GM21786 (cell line): ENCODE data around the gene CD37.
"Not testable (repeated sequence)": the region's sequence is repeated elsewhere in the genome, so short reads cannot be mapped to it uniquely, and the experiment has no call there.

Experiments used
- ATAC-seq: cut with Tn5 transposase; IDR thresholded peaks from one replicate; pipeline ENCODE4 v1.9.1; 2021; ENCODE audit not compliant: unreplicated experiment

The CD37 gene

DNA sequence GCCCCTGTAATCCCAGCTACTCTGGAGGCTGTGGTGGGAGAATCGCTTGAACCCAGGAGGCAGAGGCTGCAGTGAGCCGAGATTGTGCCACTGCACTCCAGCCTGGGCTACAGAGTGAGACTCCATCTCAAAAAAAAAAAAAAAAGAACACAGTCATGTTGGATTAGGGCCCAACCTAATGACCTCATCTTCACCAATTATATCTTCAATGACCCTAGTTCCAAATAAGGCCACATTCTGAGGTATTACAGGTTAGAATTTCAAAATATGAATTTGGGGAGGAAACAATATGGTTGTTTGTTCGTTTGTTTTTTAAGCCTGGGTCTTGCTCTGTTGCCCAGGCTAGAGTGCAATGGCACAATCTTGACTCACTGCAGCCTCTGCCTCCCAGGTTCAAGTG is 38.0 kb downstream of the CD37 start:
- not testable (repeated sequence) for ATAC-seq

DNA sequence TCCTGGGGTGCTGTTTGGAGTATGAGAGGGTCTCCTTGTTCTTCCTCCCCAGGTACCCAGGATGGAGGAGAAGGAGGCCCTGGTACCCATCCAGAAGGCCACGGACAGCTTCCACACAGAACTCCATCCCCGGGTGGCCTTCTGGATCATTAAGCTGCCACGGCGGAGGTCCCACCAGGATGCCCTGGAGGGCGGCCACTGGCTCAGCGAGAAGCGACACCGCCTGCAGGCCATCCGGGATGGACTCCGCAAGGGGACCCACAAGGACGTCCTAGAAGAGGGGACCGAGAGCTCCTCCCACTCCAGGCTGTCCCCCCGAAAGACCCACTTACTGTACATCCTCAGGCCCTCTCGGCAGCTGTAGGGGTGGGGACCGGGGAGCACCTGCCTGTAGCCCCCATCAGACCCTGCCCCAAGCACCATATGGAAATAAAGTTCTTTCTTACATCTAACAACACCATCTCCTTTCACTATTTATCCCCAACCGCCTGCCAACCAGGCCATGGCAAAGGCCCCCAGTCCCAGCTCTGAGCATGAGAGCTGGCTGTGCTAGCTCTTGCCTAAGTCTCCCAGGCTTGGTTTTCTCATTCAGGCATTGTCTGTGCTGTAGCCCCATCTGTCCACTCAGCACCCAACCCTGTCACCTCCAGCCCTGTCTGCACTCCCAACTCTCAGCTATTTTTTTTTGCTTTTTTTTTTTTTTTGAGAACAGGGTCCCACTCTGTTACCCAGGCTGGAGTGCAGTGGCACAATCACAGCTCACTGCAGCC is 39.6 kb downstream of the CD37 start:
- ATAC-seq, result no peak

DNA sequence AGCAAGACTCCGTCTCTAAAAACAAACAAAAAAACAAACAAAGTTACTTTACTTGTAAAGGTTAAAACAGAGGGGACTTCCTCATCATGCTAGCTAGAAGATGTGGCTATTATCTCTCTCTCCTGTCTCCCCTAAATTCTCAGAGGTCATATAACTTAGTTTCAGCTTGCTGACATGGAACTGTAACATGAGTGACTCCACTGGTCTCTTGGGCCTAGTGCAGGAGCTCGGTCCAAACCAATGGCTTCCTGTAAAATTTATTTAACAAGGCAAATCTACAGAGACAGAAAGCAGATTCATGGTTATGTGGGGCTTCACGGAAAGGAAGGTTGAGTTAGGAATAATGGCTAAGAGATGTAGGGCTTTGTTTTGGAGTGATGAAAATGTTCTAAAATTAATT is 43.3 kb downstream of the CD37 start:
- no peak for ATAC-seq

DNA sequence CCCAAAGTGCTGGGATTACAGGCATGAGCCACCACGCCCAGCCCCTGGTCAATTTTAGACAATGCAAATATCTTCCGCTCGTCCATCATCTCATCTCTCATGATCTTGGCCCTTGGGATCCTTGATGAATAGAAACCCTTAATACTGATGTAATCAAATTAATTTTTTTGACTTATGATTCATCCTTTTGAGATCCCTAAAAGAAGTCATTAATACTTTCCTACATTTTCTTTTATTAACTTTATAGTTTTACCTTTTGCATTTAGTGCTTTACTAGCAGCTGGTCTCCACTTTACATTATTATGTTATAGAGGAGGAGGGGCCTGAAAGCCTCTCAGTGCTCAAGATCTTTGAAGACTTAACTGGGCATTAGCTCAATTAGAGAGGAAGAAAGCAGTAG is 45.2 kb downstream of the CD37 start:
- ATAC-seq, result no peak

DNA sequence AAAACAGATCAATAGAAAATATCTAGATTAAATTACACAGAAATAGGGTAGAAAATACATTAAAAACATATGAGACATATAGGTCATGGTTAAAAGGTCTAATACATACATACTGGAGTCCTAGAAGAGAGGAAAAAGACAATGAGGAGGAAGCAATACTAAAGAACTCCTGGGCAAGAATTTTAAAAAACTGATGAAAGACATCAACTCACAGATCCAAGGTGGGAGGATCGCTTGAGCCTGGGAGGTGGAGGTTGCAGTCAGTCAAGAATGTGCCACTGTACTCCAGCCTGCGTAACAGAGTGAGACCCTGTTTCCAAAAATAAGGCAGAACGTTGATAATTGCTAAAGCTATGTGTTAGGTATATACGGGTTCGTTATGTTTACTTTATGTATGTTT is 47.4 kb downstream of the CD37 start:
- no peak for ATAC-seq

DNA sequence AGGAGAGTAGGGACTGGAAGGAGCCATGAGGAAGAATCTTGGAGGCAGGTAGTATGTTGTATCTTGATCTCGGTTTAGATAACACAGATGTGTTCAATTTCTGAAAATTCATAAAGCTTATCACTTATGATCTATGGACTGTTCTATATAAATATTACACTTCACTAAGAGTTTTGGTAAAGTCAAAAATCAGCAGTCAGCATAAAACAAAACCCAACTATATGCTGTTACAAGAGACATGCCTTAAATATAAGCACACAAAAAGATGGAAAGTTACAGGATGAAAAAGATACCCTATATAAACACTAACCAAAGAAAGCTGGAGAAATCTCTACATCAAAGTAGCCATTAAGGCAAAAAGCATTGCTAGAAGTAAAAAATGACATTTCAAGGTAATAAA is 48.4 kb downstream of the CD37 start:
- no peak for ATAC-seq

DNA sequence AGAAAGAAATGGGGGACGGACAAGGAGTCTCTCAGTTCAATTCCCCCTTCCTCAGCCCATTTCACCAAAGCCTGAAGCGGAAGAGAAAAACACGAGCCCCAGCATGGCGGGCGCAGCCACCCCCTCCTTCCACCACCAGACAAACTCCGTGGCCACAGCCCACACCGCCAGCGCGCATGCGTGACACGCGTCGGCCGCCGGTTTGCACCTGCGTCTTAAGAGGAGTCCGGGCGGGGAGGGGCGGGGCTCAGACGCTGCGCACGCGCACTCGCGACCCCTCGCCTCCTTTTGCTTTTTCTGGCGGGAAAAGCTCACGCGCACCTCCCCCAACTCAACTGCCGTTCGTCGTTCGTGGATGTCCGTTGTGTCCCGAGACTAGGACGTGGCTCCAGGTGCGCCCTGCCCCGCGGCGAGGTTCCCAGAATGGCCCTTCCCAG is 52.7 kb downstream of the CD37 start, which contains the start of gene KASH5:
Gene KASH5, plus strand, starts transcription at position 314 of the 437 bp plus-strand sequence. CDS start 2,635 bp downstream, outside the sequence.
- no peak for ATAC-seq

DNA sequence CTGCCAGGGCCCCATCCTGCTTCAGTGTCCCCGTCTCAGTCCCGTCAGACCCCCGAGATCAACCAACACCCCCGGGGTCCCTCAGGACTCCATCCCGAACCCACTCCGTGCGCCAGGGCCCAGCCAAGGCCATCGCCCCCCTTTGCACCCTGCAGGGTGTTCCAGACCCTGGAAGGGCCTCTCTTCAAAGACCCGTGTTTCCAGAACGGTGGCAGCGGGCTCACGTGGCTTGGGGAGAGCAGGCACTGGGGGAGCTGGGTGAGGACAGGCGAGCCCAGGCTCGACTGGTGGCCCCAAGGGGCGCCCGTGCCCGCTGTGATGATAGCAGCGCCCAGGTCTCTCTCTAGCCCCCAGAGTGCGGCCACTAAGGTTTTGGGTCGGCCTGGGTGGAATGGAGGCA is 54.2 kb downstream of the CD37 start:
- no peak for ATAC-seq
